GM19043 (cell line): ENCODE data around the gene CRIP2.

Experiments used
- ATAC-seq: cut with Tn5 transposase; IDR thresholded peaks from one replicate; pipeline ENCODE4 v1.9.1; 2021; ENCODE audit warnings: low read depth; ENCODE audit not compliant: unreplicated experiment

CRIP2 gene

GRCh38 chr14:105442834-105443233, 31.8 kb upstream of the CRIP2 start:
- no peak for ATAC-seq

GRCh38 chr14:105444859-105445258, 29.8 kb upstream of the CRIP2 start:
- no peak for ATAC-seq

DNA sequence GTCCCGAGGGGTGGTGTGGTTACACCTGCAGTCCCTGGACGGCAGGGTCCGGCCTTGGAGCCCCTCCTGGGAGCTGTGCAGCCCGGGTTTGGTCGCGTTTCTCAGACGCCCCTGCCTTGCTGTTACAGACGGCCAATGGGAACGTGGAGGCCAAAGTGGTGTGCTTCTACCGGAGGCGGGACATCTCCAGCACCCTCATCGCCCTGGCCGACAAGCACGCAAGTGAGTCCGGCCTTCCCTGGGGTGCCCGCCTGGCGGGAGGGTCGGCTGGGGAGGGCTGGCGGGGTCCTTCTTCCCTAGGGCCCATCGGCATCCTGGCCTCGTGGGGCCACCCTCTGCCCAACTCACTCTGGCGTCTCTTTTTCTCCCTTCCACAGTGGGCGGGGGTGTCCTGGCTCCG, 29.3 kb upstream of the CRIP2 start:
- ATAC-seq = no peak

- ATAC-seq = no peak
Observed at GRCh38 chr14:105445901-105446845, 28.4 kb upstream of the CRIP2 start.

- no peak for ATAC-seq
Observed at GRCh38 chr14:105446971-105447370, 27.6 kb upstream of the CRIP2 start.

DNA sequence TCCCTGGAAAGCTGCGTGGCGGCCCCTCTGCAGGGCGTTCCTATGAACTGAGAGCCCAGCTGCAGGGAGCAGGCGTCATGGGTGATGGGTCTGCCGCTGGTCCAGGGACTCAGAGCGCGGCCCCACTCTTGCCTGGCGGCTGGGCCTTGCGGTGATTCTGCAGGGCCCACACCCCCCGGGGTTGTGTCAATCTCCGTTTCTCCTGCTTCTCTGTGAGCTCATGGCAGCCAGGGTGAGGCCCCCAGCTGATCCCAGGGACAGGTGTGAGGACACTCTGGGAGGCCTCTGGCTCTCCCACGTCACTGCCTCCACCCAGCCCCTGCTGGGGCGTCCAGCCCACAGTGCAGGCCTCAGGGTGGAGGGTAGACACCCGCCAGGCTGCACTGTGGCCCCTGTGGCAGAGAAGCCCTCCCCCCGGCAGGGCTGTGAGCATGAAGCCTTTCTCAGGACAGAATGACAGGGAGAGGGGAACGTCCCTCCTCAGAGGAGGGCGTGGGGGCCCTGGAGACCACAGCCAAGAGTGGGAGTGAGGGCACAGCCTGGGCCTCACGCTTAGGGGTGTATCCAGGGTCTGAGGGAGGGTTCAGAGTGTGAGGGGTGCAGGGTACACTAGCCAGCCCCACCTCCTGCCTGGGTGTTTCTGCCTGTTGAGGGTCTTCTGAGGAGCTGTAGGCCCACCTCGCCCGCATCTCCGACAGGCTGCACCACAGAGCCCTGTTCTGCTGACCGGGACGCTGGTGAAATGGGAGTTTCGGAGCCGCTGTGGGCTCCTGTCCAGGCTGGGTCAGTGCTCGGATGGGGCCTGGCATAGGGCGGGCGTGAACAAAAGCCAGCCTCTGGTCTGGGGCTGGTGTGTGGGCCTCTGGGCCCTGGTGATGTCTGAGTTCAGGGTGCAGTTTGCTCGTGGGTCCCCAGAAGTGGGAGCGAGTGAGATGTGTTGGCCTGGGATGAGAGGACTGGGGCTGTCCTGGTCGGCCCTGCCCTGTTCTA, 26.7 kb upstream of the CRIP2 start:
- ATAC-seq = no peak

- ATAC-seq = no peak
Observed at GRCh38 chr14:105448706-105449111, 25.9 kb upstream of the CRIP2 start.

- no peak for ATAC-seq
Observed at GRCh38 chr14:105449276-105450122, 25.1 kb upstream of the CRIP2 start.

DNA sequence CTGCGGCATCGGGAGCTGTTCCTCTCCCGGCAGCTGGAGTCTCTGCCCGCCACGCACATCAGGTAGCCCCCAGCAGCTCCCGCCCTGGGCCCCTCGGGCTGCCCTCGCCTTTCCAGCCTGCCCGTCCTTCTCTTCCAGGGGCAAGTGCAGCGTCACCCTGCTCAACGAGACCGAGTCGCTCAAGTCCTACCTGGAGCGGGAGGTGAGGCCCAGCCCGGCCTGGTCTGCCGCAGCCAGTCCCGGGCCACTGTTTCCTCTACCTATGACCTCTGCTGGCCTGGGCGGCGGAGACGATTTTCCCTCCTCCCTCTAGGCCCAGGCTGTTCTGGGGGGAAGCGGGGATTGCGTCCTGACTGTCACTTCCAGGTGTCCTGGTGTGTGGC, 24.5 kb upstream of the CRIP2 start:
- ATAC-seq = no peak

GRCh38 chr14:105450864-105451720, 23.5 kb upstream of the CRIP2 start:
- no peak for ATAC-seq

DNA sequence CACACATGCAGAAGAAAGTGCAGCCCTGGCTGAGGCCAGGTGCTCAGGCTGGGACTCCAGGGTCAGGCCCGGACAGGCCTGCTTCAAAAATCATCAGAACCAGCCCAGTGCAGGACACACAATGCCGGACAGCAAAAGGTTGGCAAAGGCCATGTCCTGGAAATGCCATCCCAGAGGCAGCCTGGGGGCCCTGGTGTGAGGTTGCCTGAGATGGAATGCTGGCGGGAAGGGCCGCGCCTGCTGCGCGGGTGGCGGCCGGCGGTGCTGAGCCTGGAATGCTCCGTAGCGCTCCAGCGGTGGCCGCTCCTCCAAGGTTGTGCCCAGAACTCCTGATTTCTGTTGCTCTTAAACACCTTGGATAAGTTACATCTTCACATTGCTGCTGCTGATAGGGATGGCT, 21.7 kb upstream of the CRIP2 start:
- ATAC-seq = no peak

DNA sequence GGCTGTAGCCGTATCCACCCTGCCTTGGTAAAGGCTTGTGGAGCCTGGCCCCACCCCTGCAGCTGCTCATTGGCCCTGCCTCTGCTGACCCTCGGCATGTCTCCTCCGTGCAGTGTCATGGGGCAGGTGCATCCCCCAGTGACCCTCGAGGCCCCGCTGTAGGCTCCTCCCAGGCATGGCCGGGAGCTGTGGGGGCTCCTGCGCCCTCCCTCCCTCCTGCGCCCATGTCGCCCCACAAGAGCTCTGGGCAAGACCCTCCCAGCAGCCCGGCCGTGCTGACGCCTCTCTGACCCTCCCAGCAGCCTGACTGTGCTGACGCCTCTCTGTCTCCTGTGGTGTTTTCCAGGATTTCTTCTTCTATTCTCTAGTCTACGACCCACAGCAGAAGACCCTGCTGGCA, 20.8 kb upstream of the CRIP2 start:
- no peak for ATAC-seq

DNA sequence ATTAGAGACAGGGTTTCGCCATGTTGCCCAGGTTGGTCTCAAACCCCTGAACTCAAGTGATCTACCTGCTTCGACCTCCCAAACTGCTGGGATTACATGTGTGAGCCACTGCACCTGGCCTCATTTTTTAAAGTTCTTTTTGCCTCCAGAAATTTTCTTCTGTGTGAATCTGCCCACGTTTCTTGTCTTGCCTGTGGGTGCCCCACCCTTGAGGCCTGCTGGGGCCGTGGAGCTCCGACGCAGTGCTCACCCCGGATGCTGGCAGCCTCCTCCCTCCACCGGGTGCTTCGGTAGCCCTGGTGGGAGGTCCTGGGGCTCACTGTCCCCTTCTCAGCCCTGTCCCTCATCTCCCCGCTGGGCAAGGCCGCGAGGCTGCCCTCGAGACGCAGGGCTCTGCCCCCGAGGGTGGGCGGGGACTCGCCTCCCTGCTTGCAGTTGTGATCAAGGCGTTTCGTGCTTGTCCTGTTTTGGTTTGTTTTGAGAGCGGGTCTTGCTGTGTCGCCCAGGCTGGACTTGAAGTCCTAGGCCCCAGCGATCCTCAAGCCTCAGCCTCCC, 19.5 kb upstream of the CRIP2 start:
- no peak for ATAC-seq

DNA sequence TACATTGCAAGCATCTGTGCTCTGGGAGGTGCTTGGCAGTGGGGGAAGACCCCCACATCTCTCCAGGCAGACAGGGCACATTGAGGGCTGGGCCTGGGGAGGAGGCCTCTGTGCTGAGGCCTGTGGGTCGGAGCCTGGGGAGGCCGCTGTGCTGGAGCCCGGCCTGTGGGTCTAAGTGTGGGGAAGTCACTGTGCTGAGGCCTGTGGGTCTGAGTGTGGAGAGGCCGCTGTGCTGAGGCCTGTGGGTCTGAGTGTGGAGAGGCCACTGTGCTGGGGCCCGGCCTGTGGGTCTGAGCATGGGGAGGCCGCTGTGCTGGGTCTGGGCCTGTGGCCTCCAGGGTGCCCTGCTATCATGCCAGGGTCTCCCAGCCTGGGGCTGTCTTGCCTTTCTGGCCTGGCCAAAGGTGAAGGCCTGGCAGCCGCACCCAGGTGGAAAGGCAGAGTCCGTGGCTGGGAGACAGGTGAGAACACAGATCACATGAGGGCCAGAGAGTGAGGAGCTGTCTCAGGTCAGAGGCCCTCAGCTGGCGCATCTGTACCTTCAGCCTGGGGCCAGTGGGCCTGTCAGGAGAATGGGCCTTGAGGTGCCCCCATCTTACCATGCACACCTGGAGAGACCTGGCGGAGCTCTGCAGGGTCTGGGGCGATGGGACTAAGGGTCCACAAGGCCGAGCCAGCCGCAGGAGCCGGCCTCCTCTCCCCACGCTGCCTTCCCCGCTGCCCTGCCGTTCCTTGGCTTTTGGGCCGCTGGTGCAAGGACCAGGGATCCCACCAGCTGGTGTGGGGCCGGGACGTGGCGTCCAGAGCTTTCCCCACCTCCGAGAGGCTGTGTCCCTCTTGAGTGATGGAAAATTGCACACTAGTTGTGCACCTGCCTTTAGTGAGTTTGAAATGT, 18.6 kb upstream of the CRIP2 start:
- no peak for ATAC-seq

GRCh38 chr14:105456736-105457617, 17.6 kb upstream of the CRIP2 start:
- ATAC-seq = no peak

DNA sequence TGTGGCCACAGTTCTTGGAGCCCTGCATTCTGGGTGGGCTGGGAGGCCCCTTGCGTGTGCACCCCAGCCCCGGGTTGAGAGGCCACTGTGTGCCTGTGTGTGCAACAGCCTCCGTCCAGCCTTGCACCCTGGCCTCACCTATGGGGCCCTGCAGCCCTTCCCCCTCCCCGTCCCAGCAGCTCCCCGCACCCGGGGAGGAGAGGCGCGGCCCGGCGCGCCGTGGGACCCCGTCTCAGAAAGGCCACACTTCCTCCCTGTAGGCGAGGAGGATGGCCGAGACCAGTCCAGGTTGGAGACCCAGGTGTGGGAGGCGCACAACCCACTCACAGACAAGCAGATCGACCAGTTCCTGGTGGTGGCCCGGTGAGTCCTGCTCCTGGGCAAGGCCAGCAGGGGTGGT, 16.6 kb upstream of the CRIP2 start:
- no peak for ATAC-seq

DNA sequence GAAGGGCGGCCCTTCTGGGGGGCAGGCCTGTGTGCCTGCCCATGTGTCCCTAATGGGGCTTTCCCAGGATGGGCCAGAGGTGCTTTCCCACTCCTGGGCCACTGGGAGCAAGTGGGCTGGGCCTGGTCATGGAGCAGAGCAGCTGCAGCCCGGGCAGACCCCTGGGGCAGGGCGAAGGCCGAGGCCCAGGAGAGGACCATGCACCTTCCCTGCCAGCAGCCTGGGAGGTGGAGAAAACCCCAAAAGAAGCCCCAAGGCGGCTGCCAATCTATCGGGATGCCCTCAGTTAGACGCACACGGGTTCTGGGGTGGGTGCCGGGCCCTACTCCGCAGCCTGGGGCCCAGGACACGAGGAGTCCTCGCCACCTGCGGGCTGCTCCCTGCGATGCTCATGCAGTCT, 16.1 kb upstream of the CRIP2 start:
- ATAC-seq = no peak
